Psoas muscle (tissue), 8 donors: ENCODE measurements around the gene CDH8. TPM values are rescaled to one million over a fixed set of nuclear protein-coding genes. Genes with fewer than 3 reads are reported as not detected.
"Not testable (repeated sequence)": the region's sequence is repeated elsewhere in the genome, so short reads cannot be mapped to it uniquely, and the experiment has no call there.

Source experiments
- ATAC-seq, 4 donors: fragments of 200-7000 bp; cut with Tn5 transposase; one replicate each; pipeline ENCODE4 v1.9.1; 2020; ENCODE audit warnings: moderate library complexity in 3 of 4, mild to moderate bottlenecking in 2 of 4
- DNase-seq, 2 donors: peaks; one replicate each; pipeline ENCODE4 v3.0.0-alpha.2; 2020
- H3K27ac ChIP-seq: fragments of 200-600 bp; one replicate; pipeline ENCODE4 v1.8.0; 2022
- H3K27me3 ChIP-seq, 3 donors: fragments of 200-600 bp in 1 of 3; one replicate each; pipeline versions ENCODE4 v1.6.1 to v1.8.0; 2013 to 2022; ENCODE audit warnings: low read length in 2 of 3, mild to moderate bottlenecking in 2 of 3, moderate library complexity in 1 of 3; ENCODE audit not compliant: insufficient read depth in 3 of 3
- H3K36me3 ChIP-seq, 2 donors: fragments of 200-600 bp in 1 of 2; one replicate each; pipeline versions ENCODE4 v1.6.1 to v1.8.0; 2013 to 2022; ENCODE audit warnings: low read depth in 1 of 2, mild to moderate bottlenecking in 1 of 2, moderate library complexity in 1 of 2; ENCODE audit not compliant: insufficient read depth in 1 of 2
- H3K4me1 ChIP-seq: fragments of 200-600 bp; one replicate; pipeline ENCODE4 v1.8.0; 2022
- H3K4me3 ChIP-seq: fragments of 200-600 bp; one replicate; pipeline ENCODE4 v1.8.0; 2022; ENCODE audit warnings: mild to moderate bottlenecking
- H3K9me3 ChIP-seq: fragments of 200-600 bp; one replicate; pipeline ENCODE4 v1.8.0; 2022
- WGBS, 3 donors: extraction: QIAGEN DNeasy Blood & Tissue Kit; methylation state at CpG; one replicate each; pipeline versions ENCODE4 v1.1.6 to v1.1.7; 2013; 5-methylcytosine and 5-hydroxymethylcytosine counted together
- intact Hi-C, 2 donors: fragments of 100-400 bp; cut with DNase I; formaldehyde crosslinking; loops; one replicate each; pipeline versions ENCODE4 v1.11.0 to v1.14.2; 2022
- polyA plus RNA-seq, 3 donors: library from polyadenylated mRNA; stranded (reverse); fragments of 200-250 nt; gene quantifications; one replicate each; pipeline ENCODE4 v1.2.3, GENCODE V29; 2013
- total RNA-seq, 4 donors: library from RNA; stranded (reverse); fragmentation: NEBNext Ultra II Directional in 2 of 4; extraction: Animal tissue kit (Norgen Biotek cat#: 25700) in 2 of 4; gene quantifications; one replicate each; pipeline versions ENCODE4 v1.2.1 to v1.2.4, GENCODE V29; 2021 to 2023
- TF ChIP-seq, protein P1 (sequence below): fragments of 200-600 bp; IDR thresholded peaks from one replicate; pipeline ENCODE4 v1.8.0; 2022; ENCODE audit warnings: antibody characterized with exemption
- donor health status: healthy with polysubstance abuse.
- donor health status: DM: no; HTN: no; CAD: no; lungs with moderate emphysema.
- donor health status: Bipolar disorder and iron deficiency.
- donor health status: healthy.
- donor health status: DM: yes; HTN: yes; CAD: no.
- donor health status: DM: no; HTN: no; CAD: no.
- donor health status: DM: no; HTN: no; CAD: no.
- donor health status: DM: yes; HTN: yes; CAD: no.

The CDH8 gene
- total and polyA plus RNA-seq, 7 donors: 0.13 to 1.2 (median 0.58) TPM

DNA sequence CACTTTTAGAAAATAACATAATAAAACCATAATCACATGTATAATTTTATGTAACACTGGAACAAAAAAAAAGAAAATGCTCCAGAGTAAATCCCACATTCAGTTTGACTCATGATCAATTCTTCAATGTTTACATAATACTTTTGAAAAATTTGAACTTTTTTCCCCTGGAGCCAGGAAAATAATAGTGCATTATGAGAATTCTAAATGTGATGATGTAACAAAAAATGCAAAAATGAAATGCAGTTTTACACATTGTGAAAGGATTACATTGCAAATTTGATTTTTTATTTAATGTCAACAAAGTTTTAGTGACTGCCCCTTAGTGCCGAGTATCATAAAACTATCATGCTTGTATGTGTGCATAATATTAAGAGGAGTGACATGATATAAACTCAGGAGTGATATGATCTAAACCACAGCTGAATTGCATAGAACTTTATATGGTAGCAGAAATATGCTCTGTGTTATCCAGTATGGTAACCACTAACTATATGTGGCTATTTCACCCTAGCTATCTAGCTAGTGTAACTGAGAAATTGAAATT, 238.2 kb downstream of the CDH8 start:
- no peaks in the 10 kb centered on the region for H3K36me3 ChIP-seq
- no peak overlapping the region for H3K27ac ChIP-seq
- H3K27me3 ChIP-seq: no peaks in the 10 kb centered on the region
- DNase-seq (no peak), ATAC-seq (no peak)
- H3K4me1 ChIP-seq: no peaks in the 10 kb centered on the region
- H3K9me3 ChIP-seq: no peaks in the 10 kb centered on the region
- intact Hi-C loops: no loop called here
- H3K4me3 ChIP-seq: no peak overlapping the region
- TF ChIP-seq, protein P1, sequence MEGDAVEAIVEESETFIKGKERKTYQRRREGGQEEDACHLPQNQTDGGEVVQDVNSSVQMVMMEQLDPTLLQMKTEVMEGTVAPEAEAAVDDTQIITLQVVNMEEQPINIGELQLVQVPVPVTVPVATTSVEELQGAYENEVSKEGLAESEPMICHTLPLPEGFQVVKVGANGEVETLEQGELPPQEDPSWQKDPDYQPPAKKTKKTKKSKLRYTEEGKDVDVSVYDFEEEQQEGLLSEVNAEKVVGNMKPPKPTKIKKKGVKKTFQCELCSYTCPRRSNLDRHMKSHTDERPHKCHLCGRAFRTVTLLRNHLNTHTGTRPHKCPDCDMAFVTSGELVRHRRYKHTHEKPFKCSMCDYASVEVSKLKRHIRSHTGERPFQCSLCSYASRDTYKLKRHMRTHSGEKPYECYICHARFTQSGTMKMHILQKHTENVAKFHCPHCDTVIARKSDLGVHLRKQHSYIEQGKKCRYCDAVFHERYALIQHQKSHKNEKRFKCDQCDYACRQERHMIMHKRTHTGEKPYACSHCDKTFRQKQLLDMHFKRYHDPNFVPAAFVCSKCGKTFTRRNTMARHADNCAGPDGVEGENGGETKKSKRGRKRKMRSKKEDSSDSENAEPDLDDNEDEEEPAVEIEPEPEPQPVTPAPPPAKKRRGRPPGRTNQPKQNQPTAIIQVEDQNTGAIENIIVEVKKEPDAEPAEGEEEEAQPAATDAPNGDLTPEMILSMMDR: no peak
- WGBS, 3 donors: 84 to 87% (median 84%) methylated on average over 1 of the region's 1 CpG

DNA sequence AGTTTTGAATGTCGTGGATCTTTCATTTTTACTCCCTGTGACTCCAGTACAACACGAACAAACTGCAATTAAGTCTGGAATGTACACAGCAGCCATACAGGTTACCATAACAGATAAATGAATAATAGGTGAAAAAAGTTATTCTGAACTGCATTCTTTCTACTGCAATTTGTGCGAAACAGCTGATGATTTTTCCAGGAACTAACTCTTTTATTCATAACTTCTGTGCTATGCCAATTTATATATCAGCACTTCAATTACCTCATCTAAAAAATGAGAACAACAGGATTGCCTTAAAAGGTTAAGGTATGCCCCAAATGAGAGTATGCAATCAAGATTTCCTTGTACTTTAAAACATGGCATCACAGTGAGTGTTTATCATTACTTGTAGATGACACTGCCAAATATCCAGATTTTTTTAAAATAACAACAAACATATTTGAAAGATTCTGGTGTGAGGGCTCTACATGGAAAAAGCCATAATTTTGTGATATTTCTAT, 238.9 kb downstream of the CDH8 start:
- Histone ChIP-seq H3K4me1 (no peaks in the 10 kb centered on the region), H3K36me3 (no peaks in the 10 kb centered on the region), H3K4me3 (no peak overlapping the region), H3K9me3 (no peaks in the 10 kb centered on the region), H3K27me3 (no peaks in the 10 kb centered on the region), H3K27ac (no peak overlapping the region)
- intact Hi-C loops: no loop called here
- ATAC-seq (no peak), DNase-seq (no peak)
- 67 to 79% (median 70%) methylated on average over 3 of the region's 3 CpGs for WGBS, 3 donors
- TF ChIP-seq, protein P1: no peak

DNA sequence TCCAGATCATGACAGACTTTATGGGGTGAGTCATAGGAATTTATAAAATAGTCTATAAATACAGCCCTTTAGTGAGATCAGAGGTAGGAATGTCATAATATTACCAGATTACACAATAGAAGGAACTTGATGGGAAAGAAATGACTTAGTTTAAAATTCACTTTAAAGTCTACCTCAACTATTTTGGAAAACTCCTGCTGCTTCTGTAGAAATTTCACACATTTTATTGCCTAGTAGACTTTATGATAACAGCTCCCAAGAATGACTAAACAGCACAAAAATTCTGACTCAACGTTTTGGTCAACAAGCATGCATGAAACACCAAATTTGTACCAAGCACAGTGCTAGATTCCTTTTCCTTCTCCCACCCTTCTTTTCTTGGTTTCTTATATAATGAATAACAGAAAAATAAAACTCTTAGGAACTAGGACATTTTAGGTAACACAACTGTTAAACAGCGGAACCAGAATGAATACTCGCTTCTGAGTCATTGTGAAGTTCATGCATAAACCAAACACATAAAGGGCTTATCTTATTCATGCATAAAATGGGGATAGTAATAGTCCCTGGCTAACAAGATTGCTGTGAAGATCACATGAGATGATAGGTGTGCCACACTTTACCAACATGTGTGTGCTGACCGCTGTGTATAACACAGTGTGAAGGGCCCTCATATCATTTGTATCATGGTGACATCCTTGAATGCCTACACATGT, 243.9 kb downstream of the CDH8 start:
- H3K4me3 ChIP-seq: no peak overlapping the region
- H3K4me1 ChIP-seq: no peaks in the 10 kb centered on the region
- 64 to 78% (median 75%) methylated on average over 4 of the region's 4 CpGs for WGBS, 3 donors
- no peaks in the 10 kb centered on the region for H3K36me3 ChIP-seq
- no peak overlapping the region for H3K27ac ChIP-seq
- TF ChIP-seq, protein P1: no peak
- H3K9me3 ChIP-seq: no peaks in the 10 kb centered on the region
- intact Hi-C loops: no loop called here
- ATAC-seq: no peak
- H3K27me3 ChIP-seq: no peaks in the 10 kb centered on the region
- DNase-seq: no peak

DNA sequence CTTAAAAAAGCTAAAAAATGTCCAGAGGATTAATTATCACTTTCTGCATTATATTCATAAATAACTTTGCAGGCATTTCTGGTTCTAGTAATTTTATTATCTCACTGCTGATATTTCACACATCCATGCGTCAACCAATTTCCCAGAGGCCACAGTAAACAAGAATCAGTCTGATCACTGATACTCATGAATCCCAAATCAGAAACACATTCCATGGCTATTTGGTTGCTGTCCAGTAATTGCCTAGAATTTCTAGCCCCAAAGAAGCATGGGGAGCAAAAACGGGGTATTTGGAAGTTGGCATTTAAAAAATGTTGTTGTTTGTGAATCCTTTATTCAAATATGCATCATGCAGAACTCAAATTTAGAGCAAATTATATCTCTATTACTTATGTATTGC, 244.8 kb downstream of the CDH8 start:
- H3K9me3 ChIP-seq: no peaks in the 10 kb centered on the region
- no peaks in the 10 kb centered on the region for H3K36me3 ChIP-seq
- 50 to 56% (median 55%) methylated on average over 2 of the region's 2 CpGs for WGBS, 3 donors
- H3K4me1 ChIP-seq: no peaks in the 10 kb centered on the region
- DNase-seq (no peak), ATAC-seq (no peak)
- TF ChIP-seq, protein P1: no peak
- no peaks in the 10 kb centered on the region for H3K27me3 ChIP-seq
- H3K4me3 ChIP-seq: no peak overlapping the region
- intact Hi-C loops: no loop called here
- H3K27ac ChIP-seq: no peak overlapping the region

DNA sequence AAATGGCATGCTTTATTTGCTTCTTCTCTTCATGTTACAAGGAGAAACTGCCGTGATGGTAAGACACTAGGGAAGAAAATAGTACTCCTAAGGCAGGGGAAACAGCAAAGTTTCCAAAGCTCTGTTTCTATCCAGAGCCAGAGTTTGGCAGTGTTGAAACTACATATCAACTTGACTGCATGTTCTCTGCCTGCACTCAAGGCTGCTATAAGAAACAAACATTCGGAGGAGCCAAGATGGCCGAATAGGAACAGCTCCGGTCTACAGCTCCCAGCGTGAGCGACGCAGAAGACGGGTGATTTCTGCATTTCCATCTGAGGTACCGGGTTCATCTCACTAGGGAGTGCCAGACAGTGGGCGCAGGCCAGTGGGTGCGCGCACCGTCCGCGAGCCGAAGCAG, 254.4 kb downstream of the CDH8 start:
- 94 to 95% (median 94%) methylated on average over 15 to 16 of the region's 16 CpGs for WGBS, 3 donors
- H3K4me3 ChIP-seq, DNase-seq, ATAC-seq, H3K9me3 ChIP-seq, H3K4me1 ChIP-seq, intact Hi-C loops, H3K27ac ChIP-seq, H3K27me3 ChIP-seq, H3K36me3 ChIP-seq: not testable (repeated sequence)
